H9 (cell line): Measurements from ENCODE around the gene DMBT1. TPM values are rescaled to one million over a fixed set of nuclear protein-coding genes. Genes with fewer than 3 reads are reported as not detected.
A peak's percentile ranks its signal among the peaks of the same experiment; 100 is the strongest.

Experiments
- DNase-seq: peaks from one replicate; pipeline ENCODE4 v3.0.0-alpha.2; 2017
- H2AFZ ChIP-seq: one replicate; pipeline ENCODE4 v1.6.1; 2013; ENCODE audit warnings: mild to moderate bottlenecking, low read length, control low read depth, moderate library complexity
- H2AK5ac ChIP-seq: 2 replicates; pipeline ENCODE4 v1.6.1; 2013; ENCODE audit warnings: low read length, control low read depth, mixed read lengths; ENCODE audit not compliant: insufficient read length
- H2BK120ac ChIP-seq: one replicate; pipeline ENCODE4 v1.6.1; 2013; ENCODE audit warnings: low read depth, mild to moderate bottlenecking, low read length, control low read depth, inconsistent platforms; ENCODE audit not compliant: poor library complexity, severe bottlenecking
- H2BK12ac ChIP-seq: 2 replicates; pipeline ENCODE4 v1.6.1; 2013; ENCODE audit warnings: low read length, control low read depth, mixed read lengths, low read depth; ENCODE audit not compliant: insufficient read length
- H2BK15ac ChIP-seq: 2 replicates; pipeline ENCODE4 v1.6.1; 2013; ENCODE audit warnings: low read depth, low read length, control low read depth
- H2BK20ac ChIP-seq: one replicate; pipeline ENCODE4 v1.6.1; 2013; ENCODE audit warnings: low read depth, mild to moderate bottlenecking, low read length, control low read depth, inconsistent platforms; ENCODE audit not compliant: poor library complexity, severe bottlenecking
- H2BK5ac ChIP-seq: 2 replicates; pipeline ENCODE4 v1.6.1; 2013; ENCODE audit warnings: low read length, control low read depth, mixed read lengths; ENCODE audit not compliant: insufficient read length
- H3K14ac ChIP-seq: 2 replicates; pipeline ENCODE4 v1.6.1; 2013; ENCODE audit warnings: low read length, control low read depth; ENCODE audit not compliant: insufficient read depth
- H3K18ac ChIP-seq: 2 replicates; pipeline ENCODE4 v1.6.1; 2013; ENCODE audit warnings: low read depth, mild to moderate bottlenecking, mixed read lengths, low read length, control low read depth; ENCODE audit not compliant: insufficient read length
- H3K23ac ChIP-seq: 2 replicates; pipeline ENCODE4 v1.6.1; 2013; ENCODE audit warnings: low read length, control low read depth, mixed read lengths, low read depth; ENCODE audit not compliant: insufficient read length
- H3K23me2 ChIP-seq: 2 replicates; pipeline ENCODE4 v1.6.1; 2013; ENCODE audit warnings: low read depth, mild to moderate bottlenecking, mixed read lengths, low read length, control low read depth; ENCODE audit not compliant: insufficient read length, poor library complexity, severe bottlenecking
- H3K27ac ChIP-seq: 2 replicates; pipeline ENCODE4 v1.5.1; 2013; ENCODE audit warnings: low read length, control low read depth, mixed read lengths, low read depth; ENCODE audit not compliant: insufficient read length
- H3K27me3 ChIP-seq: 2 replicates; pipeline ENCODE4 v1.6.1; 2013; ENCODE audit warnings: low read length, control low read depth, inconsistent platforms; ENCODE audit not compliant: insufficient read depth
- H3K4ac ChIP-seq: 2 replicates; pipeline ENCODE4 v1.6.1; 2013; ENCODE audit warnings: low read depth, mild to moderate bottlenecking, control low read depth, inconsistent platforms, low read length, moderate library complexity
- H3K4me1 ChIP-seq: 2 replicates; pipeline ENCODE4 v1.6.1; 2013; ENCODE audit warnings: low read length, control low read depth, inconsistent platforms; ENCODE audit not compliant: insufficient read depth
- H3K4me2 ChIP-seq: 2 replicates; pipeline ENCODE4 v1.6.1; 2013; ENCODE audit warnings: low read length, control low read depth, mixed read lengths; ENCODE audit not compliant: insufficient read length, insufficient read depth
- H3K56ac ChIP-seq: 2 replicates; pipeline ENCODE4 v1.6.1; 2013; ENCODE audit warnings: low read depth, mild to moderate bottlenecking, mixed read lengths, low read length, control low read depth; ENCODE audit not compliant: insufficient read length
- H3K79me1 ChIP-seq: 2 replicates; pipeline ENCODE4 v1.6.1; 2013; ENCODE audit warnings: low read depth, mild to moderate bottlenecking, moderate library complexity, low read length, control low read depth, inconsistent platforms; ENCODE audit not compliant: insufficient read depth, poor library complexity, severe bottlenecking
- H3K79me2 ChIP-seq: 2 replicates; pipeline ENCODE4 v1.6.1; 2013; ENCODE audit warnings: low read length, control low read depth, inconsistent platforms; ENCODE audit not compliant: insufficient read depth
- H3K9ac ChIP-seq: 2 replicates; pipeline ENCODE4 v1.6.1; 2013; ENCODE audit warnings: low read length, control low read depth, mixed read lengths; ENCODE audit not compliant: insufficient read length; ENCODE audit errors: extremely low read depth
- H3K9me3 ChIP-seq: one replicate; pipeline ENCODE4 v1.6.1; 2013; ENCODE audit warnings: low read depth, low read length, inconsistent platforms; ENCODE audit not compliant: control insufficient read depth
- H3T11ph ChIP-seq: one replicate; pipeline ENCODE4 v1.6.1; 2013; ENCODE audit warnings: mild to moderate bottlenecking, low read length, control low read depth, inconsistent platforms
- H4K20me1 ChIP-seq: one replicate; pipeline ENCODE4 v1.6.1; 2013; ENCODE audit not compliant: control insufficient read depth, insufficient read length, insufficient read depth
- H4K5ac ChIP-seq: 2 replicates; pipeline ENCODE4 v1.6.1; 2013; ENCODE audit warnings: low read depth, mild to moderate bottlenecking, mixed read lengths, low read length, control low read depth; ENCODE audit not compliant: insufficient read length
- H4K8ac ChIP-seq: replicated peaks from 2 replicates; pipeline ENCODE4 v1.6.1; 2013; ENCODE audit warnings: low read length, control low read depth, mixed read lengths, low read depth; ENCODE audit not compliant: insufficient read length
- H4K91ac ChIP-seq: 2 replicates; pipeline ENCODE4 v1.6.1; 2013; ENCODE audit warnings: low read depth, mild to moderate bottlenecking, moderate library complexity, mixed read lengths, low read length, control low read depth; ENCODE audit not compliant: insufficient read length
- H3K27ac Mint-ChIP-seq, 3 experiments: 2 replicates in 2 of 3; 3 replicates in 1 of 3; pipeline ENCODE4 v1.8.0; 2020 to 2021; ENCODE audit warnings: mixed read lengths in 3 of 3, mild to moderate bottlenecking in 1 of 3, moderate library complexity in 1 of 3
- H3K27me3 Mint-ChIP-seq: 2 replicates; pipeline ENCODE4 v1.8.0; 2021; ENCODE audit warnings: low read depth, mild to moderate bottlenecking, moderate library complexity, mixed read lengths
- H3K36me3 Mint-ChIP-seq, 3 experiments: 2 replicates in 2 of 3; 3 replicates in 1 of 3; pipeline ENCODE4 v1.8.0; 2020 to 2021; ENCODE audit warnings: low read depth in 3 of 3, mixed read lengths in 3 of 3; ENCODE audit not compliant: insufficient read depth in 1 of 3
- H3K4me1 Mint-ChIP-seq, 2 experiments: 2 replicates each; pipeline ENCODE4 v1.8.0; 2020; ENCODE audit warnings: mixed read lengths in 2 of 2
- H3K4me3 Mint-ChIP-seq, 2 experiments: 2 replicates in 1 of 2; 3 replicates in 1 of 2; pipeline ENCODE4 v1.8.0; 2020 to 2021; ENCODE audit warnings: mild to moderate bottlenecking in 2 of 2, mixed read lengths in 2 of 2, moderate library complexity in 1 of 2
- H3K9me3 Mint-ChIP-seq, 2 experiments: 2 replicates in 1 of 2; 3 replicates in 1 of 2; pipeline ENCODE4 v1.8.0; 2020; ENCODE audit warnings: mild to moderate bottlenecking in 2 of 2, mixed read lengths in 2 of 2, moderate library complexity in 1 of 2
- WGBS: extraction: QIAGEN DNeasy Blood & Tissue Kit; methylation state at CpG from one replicate; pipeline ENCODE4 v1.1.7; 2013; ENCODE audit warnings: missing lambda C conversion rate, low lambda C conversion rate, mixed read lengths; ENCODE audit not compliant: insufficient read length; ENCODE audit errors: extremely low coverage; 5-methylcytosine and 5-hydroxymethylcytosine counted together
- total RNA-seq: library from RNA; stranded (reverse); gene quantifications from 2 replicates; pipeline ENCODE4 v1.2.1, GENCODE V29; 2021
- TF ChIP-seq, protein P1 (sequence below): fragments of 200-600 bp; sonication (generic); conservative IDR thresholded peaks from 3 replicates; pipeline ENCODE4 v1.8.0; 2021; ENCODE audit warnings: antibody characterized with exemption, mild to moderate bottlenecking

Gene DMBT1
- total RNA-seq, 1 experiment from 2014 or later, result 0.04 TPM

DNA sequence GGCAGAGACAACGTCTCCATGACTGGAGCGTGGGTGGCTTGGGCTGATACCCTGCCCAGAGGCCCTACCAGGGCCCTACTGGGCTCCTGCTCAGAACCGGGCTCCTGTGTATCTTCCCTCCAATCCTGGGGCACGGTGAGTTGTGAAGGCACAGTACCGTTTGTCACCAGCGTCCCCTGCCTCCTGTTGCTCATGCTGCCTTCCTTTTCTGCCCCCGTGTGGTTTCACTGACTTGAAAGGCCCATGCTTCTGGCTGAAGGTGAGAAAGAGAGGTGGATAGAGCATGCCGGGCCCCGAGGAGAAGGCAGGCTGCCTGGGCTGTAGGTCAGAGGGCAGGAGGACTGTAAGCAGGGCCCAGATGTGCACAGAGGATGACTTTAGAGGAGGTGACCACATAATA lies 9.1 kb upstream of the DMBT1 start:
- H2BK20ac ChIP-seq, result no peak overlapping the region

More for the DNA sequence above, 9.1 kb upstream of the DMBT1 start:
- H3K27me3 ChIP-seq, result no peaks in the 10 kb centered on the region
- no CpG with 5 or more reads among the region's 9 CpGs for WGBS
- H3K79me1 ChIP-seq, result no peaks in the 10 kb centered on the region
- H2BK120ac ChIP-seq, result no peak overlapping the region
- H3K14ac ChIP-seq, result no peak overlapping the region
- Mint-ChIP-seq H3K4me3 (no peak overlapping the region), H3K36me3 (no peaks in the 10 kb centered on the region; a peak in 1 of 7 replicates), H3K9me3 (no peaks in the 10 kb centered on the region), H3K4me1 (peaks cover under 1 to 4% of the 10 kb centered on the region in 2 experiments; a peak in 3 of 4 replicates), H3K27me3 (no peaks in the 10 kb centered on the region; the same call in 1 of the 2 replicates), H3K27ac (peak overlapping the region in 1 of 3 experiments; percentile 53; a peak in 1 of 7 replicates)
- H3K56ac ChIP-seq, result no peak overlapping the region
- H2AFZ ChIP-seq, result no peak overlapping the region
- H4K20me1 ChIP-seq, result no peaks in the 10 kb centered on the region
- H3K23ac ChIP-seq, result no peak overlapping the region
- H4K5ac ChIP-seq, result no peak overlapping the region
- TF ChIP-seq, protein P1, sequence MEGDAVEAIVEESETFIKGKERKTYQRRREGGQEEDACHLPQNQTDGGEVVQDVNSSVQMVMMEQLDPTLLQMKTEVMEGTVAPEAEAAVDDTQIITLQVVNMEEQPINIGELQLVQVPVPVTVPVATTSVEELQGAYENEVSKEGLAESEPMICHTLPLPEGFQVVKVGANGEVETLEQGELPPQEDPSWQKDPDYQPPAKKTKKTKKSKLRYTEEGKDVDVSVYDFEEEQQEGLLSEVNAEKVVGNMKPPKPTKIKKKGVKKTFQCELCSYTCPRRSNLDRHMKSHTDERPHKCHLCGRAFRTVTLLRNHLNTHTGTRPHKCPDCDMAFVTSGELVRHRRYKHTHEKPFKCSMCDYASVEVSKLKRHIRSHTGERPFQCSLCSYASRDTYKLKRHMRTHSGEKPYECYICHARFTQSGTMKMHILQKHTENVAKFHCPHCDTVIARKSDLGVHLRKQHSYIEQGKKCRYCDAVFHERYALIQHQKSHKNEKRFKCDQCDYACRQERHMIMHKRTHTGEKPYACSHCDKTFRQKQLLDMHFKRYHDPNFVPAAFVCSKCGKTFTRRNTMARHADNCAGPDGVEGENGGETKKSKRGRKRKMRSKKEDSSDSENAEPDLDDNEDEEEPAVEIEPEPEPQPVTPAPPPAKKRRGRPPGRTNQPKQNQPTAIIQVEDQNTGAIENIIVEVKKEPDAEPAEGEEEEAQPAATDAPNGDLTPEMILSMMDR, result no peak; the same call in 2 of the 3 replicates
- H4K8ac ChIP-seq, result no peak overlapping the region
- H3K9me3 ChIP-seq, result no peaks in the 10 kb centered on the region
- no peak overlapping the region for H3K4ac ChIP-seq
- no peak overlapping the region for H2AK5ac ChIP-seq
- H3T11ph ChIP-seq, result no peak overlapping the region
- H3K4me1 ChIP-seq, result no peaks in the 10 kb centered on the region
- no peak overlapping the region for H2BK12ac ChIP-seq
- H3K4me2 ChIP-seq, result no peak overlapping the region
- no peak overlapping the region for H2BK5ac ChIP-seq
- H3K18ac ChIP-seq, result no peak overlapping the region
- no peaks in the 10 kb centered on the region for H3K23me2 ChIP-seq
- H3K27ac ChIP-seq, result no peak overlapping the region
- no peaks in the 10 kb centered on the region for H3K79me2 ChIP-seq
- H2BK15ac ChIP-seq, result no peak overlapping the region
- no peak overlapping the region for H4K91ac ChIP-seq
- H3K9ac ChIP-seq, result no peak overlapping the region
- peak; percentile 54 for DNase-seq
